Transverse colon (tissue), 4 donors: ENCODE measurements around the gene TM9SF3. TPM values are rescaled to one million over a fixed set of nuclear protein-coding genes. Genes with fewer than 3 reads are reported as not detected.

ENCODE experiments used
- DNase-seq: peaks from one replicate; pipeline ENCODE4 v3.0.0-alpha.2; 2019
- H3K27ac ChIP-seq, 4 donors: fragments of 200-600 bp; sonication (generic); 2 replicates each; pipeline ENCODE4 v1.5.1; 2016 to 2018; ENCODE audit warnings: inconsistent platforms in 4 of 4
- H3K27me3 ChIP-seq: fragments of 200-600 bp; sonication (generic); 2 replicates; pipeline ENCODE4 v1.5.1; 2017; ENCODE audit warnings: inconsistent platforms
- H3K36me3 ChIP-seq, 4 donors: fragments of 200-600 bp; sonication (generic); 2 replicates each; pipeline ENCODE4 v1.5.1; 2017 to 2019; ENCODE audit warnings: inconsistent platforms in 4 of 4
- H3K4me1 ChIP-seq, 4 donors: fragments of 200-600 bp; sonication (generic); 2 replicates each; pipeline ENCODE4 v1.5.1; 2017 to 2020; ENCODE audit warnings: inconsistent platforms in 4 of 4
- H3K4me3 ChIP-seq, 4 donors: fragments of 200-600 bp; sonication (generic); 1 replicate in 1 of 4; 2 replicates in 3 of 4; pipeline versions ENCODE4 v1.5.1 to v1.6.1; 2017 to 2019; ENCODE audit warnings: inconsistent platforms in 4 of 4
- H3K9me3 ChIP-seq, 2 donors: fragments of 200-600 bp; sonication (generic); 2 replicates each; pipeline ENCODE4 v1.5.1; 2017 to 2019; ENCODE audit warnings: inconsistent platforms in 2 of 2
- EP300 ChIP-seq: sonication (generic); formaldehyde crosslinking; IDR thresholded peaks from one replicate; pipeline ENCODE4 v1.6.1; 2017; ENCODE audit warnings: antibody characterized with exemption, low read depth
- POLR2A ChIP-seq: fragments of 450-650 bp; IDR thresholded peaks from one replicate; pipeline ENCODE4 v1.6.1; 2016; ENCODE audit warnings: antibody characterized with exemption, mild to moderate bottlenecking, moderate library complexity
- POLR2AphosphoS5 ChIP-seq, 3 donors: sonication (generic); formaldehyde crosslinking; IDR thresholded peaks; one replicate each; pipeline ENCODE4 v1.6.1; 2016; ENCODE audit warnings: antibody characterized with exemption in 3 of 3
- WGBS, 2 donors: methylation state at CpG; one replicate each; pipeline ENCODE4 v1.1.5; 2018; ENCODE audit warnings: low coverage in 1 of 2; 5-methylcytosine and 5-hydroxymethylcytosine counted together
- in situ Hi-C, 4 donors: fragments of 200-750 bp; cut with MboI; loops; one replicate each; pipeline versions ENCODE4 v1.15.0 to v1.15.1; 2017; ENCODE audit warnings: low sequenced_read_pairs in 3 of 4, low pct_ligation_motif_present in 1 of 4, low pct_unique_long_range_greater_than_20kb in 1 of 4
- intact Hi-C: fragments of 100-400 bp; cut with DNase I; formaldehyde crosslinking; loops from one replicate; pipeline ENCODE4 v1.15.1; 2023; ENCODE audit warnings: low total_unique reads
- total RNA-seq, 4 donors: library from RNA; depleted of rRNA; stranded (reverse); fragments of >200 nt; gene quantifications; one replicate each; pipeline ENCODE4 v1.1.0, GENCODE V29; 2016
- TF ChIP-seq, protein P1 (sequence below), 5 experiments: fragments of 200-600 bp in 3 of 5; fragments of 450-650 bp in 2 of 5; sonication (generic) in 3 of 5; IDR thresholded peaks; 1 replicate in 2 of 5; 2 replicates in 3 of 5; pipeline ENCODE4 v1.5.1; 2016 to 2017; ENCODE audit warnings: antibody characterized with exemption in 5 of 5, inconsistent platforms in 3 of 5, mild to moderate bottlenecking in 2 of 5, moderate library complexity in 1 of 5

TM9SF3 gene
- total RNA-seq, 4 donors from 2014 or later: 34.4 to 133 (median 77.3) TPM

DNA sequence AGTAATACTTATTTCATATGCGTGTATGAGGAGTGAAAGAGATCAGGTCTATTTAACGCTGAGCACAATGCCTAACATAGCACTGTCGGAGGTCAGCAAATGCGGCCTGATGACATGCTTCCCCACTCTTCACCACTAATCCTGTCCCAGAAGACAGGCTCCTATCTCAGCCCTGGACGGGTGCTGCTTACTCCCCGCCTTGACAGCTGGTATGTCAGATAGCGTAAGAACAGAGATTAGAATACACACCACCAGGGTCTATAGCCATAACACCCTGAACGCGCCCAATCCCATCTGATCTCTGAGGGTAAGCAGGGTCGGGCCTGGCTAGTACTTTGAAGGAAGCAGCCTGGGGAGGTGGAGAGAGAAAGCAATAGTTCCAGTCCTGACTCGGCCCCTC, 32.3 kb upstream of the TM9SF3 start:
- intact Hi-C loops (no loop called here), in situ Hi-C loops (no loop called here)
- Histone ChIP-seq H3K9me3 (no peaks in the 10 kb centered on the region), H3K27ac (peak overlapping the region; percentile 32 to 64 (median 48)), H3K4me1 (peaks cover 10 to 25% (median 18%) of the 10 kb centered on the region in 4 donors), H3K27me3 (no peaks in the 10 kb centered on the region), H3K36me3 (no peaks in the 10 kb centered on the region), H3K4me3 (no peak overlapping the region)
- DNase-seq: no peak
- 76 to 93% methylated on average over 3 to 11 of the region's 11 CpGs for WGBS, 2 donors
- TF ChIP-seq POLR2A (no peak), POLR2AphosphoS5 (IDR thresholded peaks at IDR 0.05) (no peak), EP300 (no peak)
- TF ChIP-seq, protein P1, sequence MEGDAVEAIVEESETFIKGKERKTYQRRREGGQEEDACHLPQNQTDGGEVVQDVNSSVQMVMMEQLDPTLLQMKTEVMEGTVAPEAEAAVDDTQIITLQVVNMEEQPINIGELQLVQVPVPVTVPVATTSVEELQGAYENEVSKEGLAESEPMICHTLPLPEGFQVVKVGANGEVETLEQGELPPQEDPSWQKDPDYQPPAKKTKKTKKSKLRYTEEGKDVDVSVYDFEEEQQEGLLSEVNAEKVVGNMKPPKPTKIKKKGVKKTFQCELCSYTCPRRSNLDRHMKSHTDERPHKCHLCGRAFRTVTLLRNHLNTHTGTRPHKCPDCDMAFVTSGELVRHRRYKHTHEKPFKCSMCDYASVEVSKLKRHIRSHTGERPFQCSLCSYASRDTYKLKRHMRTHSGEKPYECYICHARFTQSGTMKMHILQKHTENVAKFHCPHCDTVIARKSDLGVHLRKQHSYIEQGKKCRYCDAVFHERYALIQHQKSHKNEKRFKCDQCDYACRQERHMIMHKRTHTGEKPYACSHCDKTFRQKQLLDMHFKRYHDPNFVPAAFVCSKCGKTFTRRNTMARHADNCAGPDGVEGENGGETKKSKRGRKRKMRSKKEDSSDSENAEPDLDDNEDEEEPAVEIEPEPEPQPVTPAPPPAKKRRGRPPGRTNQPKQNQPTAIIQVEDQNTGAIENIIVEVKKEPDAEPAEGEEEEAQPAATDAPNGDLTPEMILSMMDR (IDR thresholded peaks at IDR 0.05): no peak

DNA sequence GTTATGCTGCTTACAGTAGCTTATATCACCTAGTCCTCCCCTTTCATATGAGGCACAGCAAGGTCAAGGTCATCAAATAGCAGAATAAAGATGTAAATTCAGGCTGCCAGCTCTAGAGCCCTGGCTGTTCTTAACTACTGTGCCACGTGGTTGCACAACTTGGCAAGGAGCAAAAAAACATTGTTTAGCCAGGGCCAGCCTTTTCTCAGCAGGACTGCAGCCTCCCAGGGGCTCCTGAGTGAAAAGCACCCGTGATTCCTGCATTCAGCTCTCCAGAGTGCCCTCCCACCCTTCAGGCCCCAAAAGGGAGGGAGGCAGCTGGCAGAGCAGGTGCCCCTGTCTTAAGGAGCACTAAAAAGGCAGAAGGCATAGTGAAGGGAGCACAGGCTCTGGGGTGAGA, 31.8 kb upstream of the TM9SF3 start:
- DNase-seq: peak; percentile 46
- no peaks in the 10 kb centered on the region for H3K36me3 ChIP-seq
- no peaks in the 10 kb centered on the region for H3K27me3 ChIP-seq
- H3K4me1 ChIP-seq: peaks cover 11 to 30% (median 21%) of the 10 kb centered on the region in 4 donors
- no peak for TF ChIP-seq POLR2A
- TF ChIP-seq, protein P1 (IDR thresholded peaks at IDR 0.05): peak in 1 of 5 experiments; percentile 7
- TF ChIP-seq EP300: no peak
- no peak for TF ChIP-seq POLR2AphosphoS5 (IDR thresholded peaks at IDR 0.05)
- no peak overlapping the region for H3K4me3 ChIP-seq
- intact Hi-C loops: no loop called here
- no peaks in the 10 kb centered on the region for H3K9me3 ChIP-seq
- WGBS, 2 donors: 23% methylated on average over 2 of the region's 2 CpGs; no CpG with 5 or more reads in 1 of the 2 donors
- H3K27ac ChIP-seq: peak overlapping the region; percentile 32 to 64 (median 48)
- in situ Hi-C loops: no loop called here

DNA sequence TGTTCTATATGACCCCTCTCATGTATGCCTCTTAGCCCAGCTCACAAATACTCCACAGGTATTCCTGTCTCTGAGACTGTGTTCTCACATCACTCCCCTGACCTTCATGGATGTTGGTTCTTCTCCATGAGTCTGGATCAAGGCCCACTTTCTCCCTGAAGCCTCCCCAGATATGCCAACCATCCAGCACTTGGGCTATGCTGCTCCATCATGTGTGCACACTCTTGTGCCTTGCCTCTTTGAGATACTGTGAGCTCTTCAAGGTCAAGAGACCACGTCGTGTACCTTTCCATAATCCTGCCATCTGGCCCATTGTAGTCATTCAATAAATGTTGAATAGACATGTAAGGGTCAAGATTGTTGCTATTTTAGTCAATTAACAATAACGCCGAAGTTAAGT, 30.1 kb upstream of the TM9SF3 start:
- Histone ChIP-seq H3K4me3 (no peak overlapping the region), H3K27me3 (no peaks in the 10 kb centered on the region), H3K36me3 (no peaks in the 10 kb centered on the region), H3K9me3 (no peaks in the 10 kb centered on the region), H3K27ac (no peak overlapping the region), H3K4me1 (peaks cover 11 to 35% (median 26%) of the 10 kb centered on the region in 4 donors)
- intact Hi-C loops (no loop called here), in situ Hi-C loops (no loop called here)
- DNase-seq: no peak
- no peak for TF ChIP-seq POLR2AphosphoS5 (IDR thresholded peaks at IDR 0.05)
- no peak for TF ChIP-seq POLR2A
- TF ChIP-seq, protein P1 (IDR thresholded peaks at IDR 0.05): no peak
- TF ChIP-seq EP300: no peak
- WGBS, 2 donors: 62 to 85% methylated on average over 4 of the region's 4 CpGs

DNA sequence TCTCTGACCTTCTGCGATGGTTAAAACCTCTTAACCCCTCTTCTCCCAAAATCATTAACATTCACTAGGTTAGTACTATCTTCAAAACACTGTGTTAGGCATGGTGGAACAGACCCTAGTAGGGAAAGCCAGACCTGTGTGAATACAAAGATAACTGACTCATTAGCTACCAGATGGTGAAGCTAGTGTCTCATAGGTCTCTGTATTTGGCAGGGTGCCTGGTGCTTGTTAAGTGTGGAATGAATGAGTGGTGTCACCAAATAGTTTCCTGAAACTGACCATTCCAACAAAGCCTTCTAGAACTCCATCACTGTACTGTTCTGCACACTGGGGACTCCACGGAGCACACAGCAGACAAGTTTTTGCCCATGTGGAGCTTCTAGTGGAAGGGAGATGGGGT, 27.7 kb upstream of the TM9SF3 start:
- TF ChIP-seq EP300 (no peak), POLR2A (no peak), POLR2AphosphoS5 (IDR thresholded peaks at IDR 0.05) (no peak)
- TF ChIP-seq, protein P1 (IDR thresholded peaks at IDR 0.05): no peak
- WGBS, 2 donors: 83 to 100% methylated on average over 1 to 2 of the region's 2 CpGs
- H3K27ac ChIP-seq: peak overlapping the region in 1 of 4 donors; percentile 84
- no peaks in the 10 kb centered on the region for H3K27me3 ChIP-seq
- H3K36me3 ChIP-seq: no peaks in the 10 kb centered on the region
- intact Hi-C loops (no loop called here), in situ Hi-C loops (no loop called here)
- H3K4me3 ChIP-seq: no peak overlapping the region
- no peaks in the 10 kb centered on the region for H3K9me3 ChIP-seq
- no peak for DNase-seq
- peaks cover 8 to 50% (median 39%) of the 10 kb centered on the region in 4 donors for H3K4me1 ChIP-seq
